HK-2 (cell line): ENCODE measurements around the gene TYW1.
A peak's percentile ranks its signal among the peaks of the same experiment; 100 is the strongest.
"Not testable (repeated sequence)": the region's sequence is repeated elsewhere in the genome, so short reads cannot be mapped to it uniquely, and the experiment has no call there.

ENCODE experiments used
- DNase-seq: peaks from one replicate; pipeline ENCODE4 v3.0.0-alpha.2; 2018; ENCODE audit not compliant: unreplicated experiment

Gene TYW1

GRCh38 chr7:66996444-66997191 is at the start of gene TYW1:
TSS of gene TYW1 (plus strand) at chr7:66996833. CDS start at chr7:66996979, 146 bp downstream.
- peak; percentile 98 for DNase-seq

- no peak for DNase-seq
These were observed 48.0 kb upstream of the TYW1 start for GRCh38 chr7:66948480-66949109.

DNA sequence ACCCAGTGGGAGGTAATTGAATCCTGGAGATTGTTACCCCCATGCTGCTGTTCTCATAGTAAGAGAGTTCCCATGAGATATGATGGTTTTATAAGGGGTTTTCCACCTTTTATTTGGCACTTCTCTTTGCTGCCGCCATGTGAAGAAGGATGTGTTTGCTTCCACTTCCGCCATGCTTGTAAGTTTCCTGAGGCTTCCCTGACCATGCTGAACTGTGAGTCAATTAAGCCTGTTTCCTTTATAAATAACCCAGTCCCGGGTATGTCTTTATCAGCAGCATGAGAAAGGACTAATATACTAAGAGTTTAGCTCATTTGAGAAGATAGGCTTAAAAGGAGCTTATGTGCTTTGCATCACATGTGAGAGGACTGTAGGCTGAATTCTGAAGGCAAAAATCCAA is 46.3 kb upstream of the TYW1 start:
- no peak for DNase-seq

GRCh38 chr7:66950763-66951162 is 45.9 kb upstream of the TYW1 start:
- DNase-seq, result no peak

DNA sequence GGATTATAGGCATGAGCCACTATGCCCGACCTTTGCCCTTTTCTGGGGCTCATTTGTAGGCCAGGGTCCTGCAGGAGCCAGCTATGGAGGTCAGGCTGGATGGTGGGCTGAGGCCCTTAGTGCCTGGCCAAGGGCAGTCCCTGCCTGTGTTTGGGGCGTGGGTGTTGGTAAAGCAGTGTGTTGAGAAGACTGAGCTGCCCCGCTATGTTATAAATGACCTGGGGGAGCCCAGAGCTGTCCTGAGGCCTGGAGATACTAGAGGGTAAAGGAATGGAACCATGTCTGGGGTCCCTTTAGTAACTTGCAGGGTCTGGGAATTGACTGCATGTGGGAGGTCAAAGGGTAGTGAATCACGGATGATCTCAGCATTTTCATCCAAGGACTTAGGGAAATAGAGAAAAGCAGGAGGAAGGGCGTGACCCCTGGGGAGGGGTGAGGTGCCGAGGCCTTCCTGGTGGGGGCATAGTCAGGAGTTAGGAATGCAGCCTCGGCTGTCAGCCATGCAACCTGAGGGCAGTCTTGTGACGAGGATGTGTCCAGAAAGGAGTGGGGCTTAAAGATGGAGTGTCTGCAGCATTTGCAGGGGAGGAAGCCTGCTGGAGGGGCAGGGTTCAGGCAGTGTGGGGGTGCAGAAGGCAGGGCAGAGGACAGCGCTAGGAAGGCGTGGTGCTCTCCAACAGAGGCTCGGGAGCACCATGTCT is 44.1 kb upstream of the TYW1 start:
- peak; percentile 82 for DNase-seq

DNA sequence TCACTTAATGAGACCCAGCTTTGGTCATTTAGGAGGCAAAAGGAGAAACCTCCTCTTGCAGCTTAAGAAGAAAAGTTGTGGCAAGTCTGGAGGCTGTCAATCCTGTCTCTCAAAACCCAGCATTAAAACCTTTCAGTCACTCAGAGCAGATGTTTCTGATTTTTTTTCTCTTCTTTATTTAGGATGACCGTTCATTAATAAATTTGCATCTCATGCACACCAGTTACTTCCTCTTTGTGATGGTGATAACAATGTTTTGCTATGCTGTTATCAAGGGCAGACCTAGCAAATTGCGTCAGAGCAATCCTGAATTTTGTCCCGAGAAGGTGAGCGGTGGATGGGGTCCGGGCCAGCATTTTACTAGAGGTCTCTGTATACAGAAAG is 43.6 kb upstream of the TYW1 start:
- no peak for DNase-seq

DNA sequence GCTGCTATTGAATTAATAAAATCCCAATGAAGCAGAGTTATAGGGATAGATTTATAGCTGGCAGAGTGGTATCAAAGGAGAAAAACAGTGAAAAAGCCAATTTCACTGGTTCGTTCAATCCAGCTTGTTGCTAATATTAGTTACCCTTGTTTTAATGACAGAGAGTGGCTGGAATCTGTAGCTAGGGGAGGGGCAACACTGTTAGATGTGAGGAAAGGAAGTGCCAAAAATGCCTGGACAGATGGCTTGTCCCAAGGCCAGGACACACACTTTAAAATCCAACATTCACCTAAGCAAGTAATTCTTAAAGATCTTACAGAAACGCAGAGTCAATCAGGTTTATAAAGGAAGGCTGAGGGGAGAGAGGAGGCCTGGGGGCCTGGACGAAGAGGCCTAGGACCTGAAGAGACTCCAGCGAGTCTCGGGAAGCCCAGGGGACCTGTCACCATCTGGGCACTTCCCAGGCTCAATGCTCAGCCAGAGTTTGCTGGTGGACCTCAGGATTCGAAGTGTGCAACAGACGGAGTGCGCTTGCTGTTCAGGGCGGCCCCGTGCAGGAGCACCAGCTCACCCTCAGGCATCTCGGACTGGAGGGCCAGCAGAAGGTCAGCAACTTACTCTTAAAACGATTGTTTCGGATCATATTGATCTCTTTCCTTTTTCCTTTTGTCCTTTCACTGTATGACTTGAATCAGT is 38.9 kb upstream of the TYW1 start:
- DNase-seq, result no peak

DNA sequence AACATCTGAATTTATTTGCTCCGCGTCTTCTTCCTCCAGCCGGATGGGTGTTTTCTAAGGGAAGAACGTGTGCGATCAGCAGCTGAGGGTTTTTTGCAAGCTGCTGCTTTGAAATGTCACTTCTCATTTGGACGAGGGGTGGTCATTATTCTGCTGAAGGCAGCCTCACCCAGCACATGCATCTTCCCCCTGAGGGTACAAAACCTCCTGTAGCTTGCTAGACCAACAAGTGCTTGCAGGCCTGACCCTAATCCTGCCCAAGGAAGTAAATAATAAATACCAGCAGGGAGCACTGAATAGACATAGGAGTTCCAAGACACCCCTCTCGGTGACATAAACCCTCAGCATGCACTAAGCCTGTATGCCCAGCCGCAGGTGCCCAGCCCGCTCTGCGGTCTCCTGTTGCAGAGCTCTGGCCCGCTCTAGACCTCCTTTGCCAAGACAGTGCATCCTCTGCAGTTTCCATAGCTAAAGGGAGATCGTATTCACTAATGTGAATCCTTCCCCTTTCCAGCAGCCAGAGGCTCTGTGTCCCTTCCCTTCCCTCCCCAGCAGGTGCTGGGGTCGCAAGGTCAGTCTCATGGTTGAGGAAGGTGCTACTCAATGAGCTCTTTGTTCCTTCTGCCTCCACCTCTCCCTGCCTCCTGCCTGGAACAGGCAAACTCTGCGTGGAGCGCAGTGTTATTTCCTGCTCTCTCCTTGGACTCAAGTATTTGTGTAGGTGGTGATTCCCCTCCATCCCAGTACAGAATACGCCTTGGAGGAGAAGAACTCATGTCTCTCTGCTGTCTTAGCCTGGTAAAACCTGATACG is 37.9 kb upstream of the TYW1 start:
- DNase-seq, result no peak

GRCh38 chr7:66960192-66960591 is 36.4 kb upstream of the TYW1 start:
- no peak for DNase-seq

DNA sequence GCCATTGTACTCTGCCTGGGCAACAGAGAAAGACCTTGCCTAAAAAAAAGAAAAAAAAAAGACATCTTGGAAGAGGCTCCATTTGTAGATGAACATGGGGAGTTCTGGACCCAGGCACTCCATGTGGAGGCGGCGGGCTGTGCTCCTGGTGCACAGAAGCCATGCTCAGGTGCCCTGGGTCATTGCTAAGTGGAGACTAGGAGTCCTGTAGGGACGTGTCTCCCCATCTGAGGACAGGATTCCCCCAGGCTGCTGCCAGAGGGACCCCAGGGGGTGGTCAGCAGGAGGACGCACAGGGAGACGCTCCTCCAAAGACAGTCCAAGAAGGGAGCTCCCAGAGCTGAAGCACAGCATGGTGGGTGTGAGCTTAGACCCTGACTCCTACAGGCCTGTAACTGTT is 35.5 kb upstream of the TYW1 start:
- DNase-seq, result no peak

GRCh38 chr7:66964411-66964810 is 32.2 kb upstream of the TYW1 start:
- DNase-seq, result no peak

GRCh38 chr7:66967029-66967428 is 29.6 kb upstream of the TYW1 start:
- no peak for DNase-seq

- not testable (repeated sequence) for DNase-seq
These were observed 27.6 kb upstream of the TYW1 start for GRCh38 chr7:66969001-66969400.

DNA sequence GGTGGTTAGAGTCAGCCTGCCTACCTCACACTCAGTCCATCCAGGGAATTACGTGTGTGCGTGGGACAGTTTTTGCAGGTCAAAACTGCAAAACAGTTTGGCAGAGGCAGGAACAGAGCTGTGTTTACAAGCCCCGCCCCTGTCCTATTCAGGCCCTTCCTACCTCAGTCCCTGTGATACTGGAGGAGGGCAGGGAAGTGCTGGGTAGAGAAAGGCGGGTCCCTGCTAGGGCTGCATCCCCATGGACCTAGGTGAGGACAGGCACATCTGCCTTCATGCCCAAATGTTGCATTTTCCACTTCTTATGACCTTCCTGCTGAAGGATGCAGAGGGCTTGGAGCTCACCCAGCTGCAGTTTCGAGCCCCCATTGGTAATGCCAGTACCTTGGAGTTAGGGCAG is 26.3 kb upstream of the TYW1 start:
- DNase-seq, result no peak

DNA sequence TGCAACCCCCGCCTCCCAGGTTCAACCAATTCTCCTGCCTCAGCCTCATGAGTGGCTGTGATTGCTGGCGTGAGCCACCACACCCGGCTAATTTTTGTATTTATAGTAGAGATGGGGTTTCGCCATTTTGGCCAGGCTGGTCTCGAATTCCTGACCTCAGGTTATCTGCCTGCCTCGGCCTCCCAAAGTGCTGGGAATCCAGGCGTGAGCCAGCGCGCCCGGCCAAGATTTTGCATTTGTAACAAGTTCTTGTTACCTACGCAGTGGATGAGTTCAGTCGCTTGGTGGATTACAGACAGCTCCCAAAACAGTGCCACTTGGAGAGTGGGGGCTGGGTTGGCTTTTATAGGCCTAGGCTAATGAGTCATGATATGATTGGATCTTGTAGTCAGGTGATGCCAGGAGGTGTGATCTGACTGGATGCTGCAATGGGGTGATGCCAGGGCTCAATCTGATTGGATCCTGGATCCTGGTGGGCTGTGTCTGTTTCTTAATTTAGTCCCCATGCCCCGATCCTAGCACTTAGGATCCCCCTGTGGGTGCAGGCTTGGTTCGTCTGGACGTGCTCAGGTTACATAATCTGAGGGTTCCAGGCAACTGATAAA is 21.5 kb upstream of the TYW1 start:
- no peak for DNase-seq

DNA sequence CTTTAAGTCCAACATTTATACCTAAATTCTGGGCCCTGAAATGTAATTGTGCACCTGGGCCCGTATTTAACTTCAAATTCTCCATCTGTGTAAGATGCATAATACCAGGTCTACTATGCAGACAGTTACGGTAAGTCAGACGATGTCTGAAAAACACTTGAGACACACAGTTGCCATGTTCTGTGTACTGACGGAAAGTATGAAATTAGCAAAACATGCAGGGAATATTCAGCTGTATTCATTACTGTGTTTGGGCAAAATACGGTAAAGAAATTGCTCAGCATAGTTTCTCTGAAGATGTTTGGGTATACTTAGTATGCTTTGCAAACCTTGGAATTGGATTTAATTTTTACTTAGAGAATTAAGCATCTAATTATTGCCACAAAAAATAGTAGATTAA is 18.3 kb upstream of the TYW1 start:
- not testable (repeated sequence) for DNase-seq

DNA sequence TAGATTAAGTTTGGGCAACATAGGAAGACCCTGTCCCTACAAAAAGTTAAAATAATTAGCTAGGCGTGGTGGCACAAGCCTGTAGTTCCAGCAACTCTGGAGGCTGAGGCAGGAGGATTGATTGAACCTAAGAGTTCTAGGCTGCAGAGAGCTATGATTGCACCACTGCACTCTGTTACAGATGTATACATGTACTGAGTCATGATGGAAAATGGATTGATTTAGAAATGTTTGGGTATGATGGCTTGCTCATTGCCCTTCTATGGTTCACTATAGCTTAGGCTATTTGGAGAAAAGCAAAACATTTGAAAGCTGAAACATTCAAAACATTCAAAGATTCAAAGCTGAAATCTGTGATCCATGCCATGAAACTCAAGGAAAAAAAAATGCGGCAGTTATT is 17.6 kb upstream of the TYW1 start:
- DNase-seq, result not testable (repeated sequence)

- DNase-seq, result not testable (repeated sequence)
These were observed 16.3 kb upstream of the TYW1 start for GRCh38 chr7:66980336-66980735.

DNA sequence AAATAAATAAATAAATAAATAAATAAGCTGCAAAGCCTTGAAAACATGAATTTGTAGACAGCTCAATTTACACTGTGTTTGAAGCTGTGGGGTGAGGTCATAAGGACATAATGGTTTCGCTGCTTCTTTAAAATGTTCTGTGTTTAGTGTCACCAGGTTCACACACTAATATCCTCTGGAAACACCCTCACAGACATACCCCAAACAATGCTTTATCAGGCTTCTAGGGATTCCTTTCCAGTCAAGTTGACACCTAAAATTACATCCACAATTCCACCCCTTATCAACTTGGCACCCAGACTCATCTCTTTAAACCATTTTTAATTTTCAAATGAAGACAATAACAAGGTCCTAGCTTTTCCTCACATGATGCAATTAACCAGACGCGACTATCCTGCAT is 7.1 kb upstream of the TYW1 start:
- DNase-seq, result not testable (repeated sequence)

- DNase-seq, result not testable (repeated sequence)
These were observed 2.6 kb upstream of the TYW1 start for GRCh38 chr7:66994051-66994450.

DNA sequence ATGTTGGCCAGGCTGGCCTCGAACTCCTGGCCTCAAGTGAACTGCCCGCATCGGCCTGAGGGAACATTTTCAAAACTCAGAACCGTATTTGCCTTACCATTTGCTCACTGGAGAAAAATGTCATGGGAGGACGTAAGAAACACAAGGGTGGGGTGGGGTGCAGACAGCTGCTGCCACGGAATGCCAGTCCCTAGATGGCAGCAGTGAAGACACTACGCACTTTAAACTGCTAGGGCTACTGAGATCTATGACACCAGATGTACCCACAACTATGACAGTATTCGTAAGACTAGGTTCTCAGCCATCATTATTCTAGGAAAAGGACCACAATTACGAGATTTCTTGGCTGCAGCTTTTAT is 2.0 kb upstream of the TYW1 start:
- DNase-seq, result peak; percentile 62
